ENCODE results near the gene EFNA5. TPM values are rescaled to one million over a fixed set of nuclear protein-coding genes. Genes with fewer than 3 reads are reported as not detected.
A peak's percentile ranks its signal among the peaks of the same experiment; 100 is the strongest.

The EFNA5 gene
- total RNA-seq, 1 experiment from 2014 or later, result 216 TPM

GRCh38 chr5:107578051-107578635 lies 92.6 kb downstream of the EFNA5 start:
- Mint-ChIP-seq H3K36me3 (ENCODE audit: insufficient read depth, unreplicated experiment) (peaks cover 31% of the 10 kb centered on the region), H3K27ac (ENCODE audit: unreplicated experiment) (peak overlapping the region; percentile 82), H3K4me1 (ENCODE audit: low read depth, unreplicated experiment) (peaks cover 86% of the 10 kb centered on the region), H3K9me3 (ENCODE audit: low read depth, unreplicated experiment) (no peaks in the 10 kb centered on the region), H3K4me3 (ENCODE audit: low read depth, unreplicated experiment) (peak overlapping the region; percentile 54), H3K27me3 (ENCODE audit: unreplicated experiment) (no peaks in the 10 kb centered on the region)
- intact Hi-C loops (cut with micrococcal nuclease; ENCODE audit: unreplicated experiment), result loop anchor here (10.0 kb wide), 2 partner anchors 293 to 473 kb away; no protein-coding TSS in a partner anchor
- no TSS peak for BruUV-seq (replicated peaks)
- DNase-seq, result no peak
- CTCF ChIA-PET, result no interaction called here
- no peak for TF ChIP-seq CTCF (IDR thresholded peaks at IDR 0.05; ENCODE audit: unreplicated experiment)

GRCh38 chr5:107577394-107577950 lies 93.3 kb downstream of the EFNA5 start:
- H3K27ac Mint-ChIP-seq (ENCODE audit: unreplicated experiment), result peak overlapping the region; percentile 82

GRCh38 chr5:107576736-107577393 lies 93.9 kb downstream of the EFNA5 start:
- H3K27ac Mint-ChIP-seq (ENCODE audit: unreplicated experiment), result peak overlapping the region; percentile 82
- no peak for TF ChIP-seq CTCF (IDR thresholded peaks at IDR 0.05; ENCODE audit: unreplicated experiment)
- H3K4me3 Mint-ChIP-seq (ENCODE audit: low read depth, unreplicated experiment), result peak overlapping the region; percentile 54
- CTCF ChIA-PET, result interaction anchor here (0.7 to 1.6 kb wide), 2 partner anchors 14 to 16 kb away, joined by 3 read pairs; no protein-coding TSS in a partner anchor
- intact Hi-C loops (cut with micrococcal nuclease; ENCODE audit: unreplicated experiment), result loop anchor here (10.0 kb wide), 2 partner anchors 292 to 472 kb away; no protein-coding TSS in a partner anchor
- H3K27me3 Mint-ChIP-seq (ENCODE audit: unreplicated experiment), result no peaks in the 10 kb centered on the region
- no peaks in the 10 kb centered on the region for H3K9me3 Mint-ChIP-seq (ENCODE audit: low read depth, unreplicated experiment)
- peak; percentile 46 for DNase-seq
- no TSS peak for BruUV-seq (replicated peaks)
- H3K4me1 Mint-ChIP-seq (ENCODE audit: low read depth, unreplicated experiment), result peaks cover 96% of the 10 kb centered on the region
- H3K36me3 Mint-ChIP-seq (ENCODE audit: insufficient read depth, unreplicated experiment), result peaks cover 43% of the 10 kb centered on the region

More at GRCh38 chr5:107577394-107577950, 93.3 kb downstream of the EFNA5 start:
- no TSS peak for BruUV-seq (replicated peaks)
- CTCF ChIA-PET, result no interaction called here
- Mint-ChIP-seq H3K27me3 (ENCODE audit: unreplicated experiment) (no peaks in the 10 kb centered on the region), H3K4me3 (ENCODE audit: low read depth, unreplicated experiment) (peak overlapping the region; percentile 54), H3K4me1 (ENCODE audit: low read depth, unreplicated experiment) (peaks cover 93% of the 10 kb centered on the region), H3K9me3 (ENCODE audit: low read depth, unreplicated experiment) (no peaks in the 10 kb centered on the region), H3K36me3 (ENCODE audit: insufficient read depth, unreplicated experiment) (peaks cover 37% of the 10 kb centered on the region)
- DNase-seq, result no peak
- intact Hi-C loops (cut with micrococcal nuclease; ENCODE audit: unreplicated experiment), result loop anchor here (10.0 kb wide), 2 partner anchors 293 to 473 kb away; no protein-coding TSS in a partner anchor
- no peak for TF ChIP-seq CTCF (IDR thresholded peaks at IDR 0.05; ENCODE audit: unreplicated experiment)

- H3K27ac Mint-ChIP-seq (ENCODE audit: unreplicated experiment), result peak overlapping the region; percentile 82
- H3K27me3 Mint-ChIP-seq (ENCODE audit: unreplicated experiment), result no peaks in the 10 kb centered on the region
- H3K36me3 Mint-ChIP-seq (ENCODE audit: insufficient read depth, unreplicated experiment), result peaks cover 49% of the 10 kb centered on the region
- BruUV-seq (replicated peaks), result no TSS peak
- H3K4me3 Mint-ChIP-seq (ENCODE audit: low read depth, unreplicated experiment), result peak overlapping the region; percentile 54
- peaks cover 95% of the 10 kb centered on the region for H3K4me1 Mint-ChIP-seq (ENCODE audit: low read depth, unreplicated experiment)
- TF ChIP-seq CTCF (IDR thresholded peaks at IDR 0.05; ENCODE audit: unreplicated experiment), result no peak
- CTCF ChIA-PET, result interaction anchor here (0.7 to 1.6 kb wide), 2 partner anchors 13 to 16 kb away, joined by 3 read pairs; no protein-coding TSS in a partner anchor
- no peak for DNase-seq
- intact Hi-C loops (cut with micrococcal nuclease; ENCODE audit: unreplicated experiment), result loop anchor here (10.0 kb wide), 2 partner anchors 291 to 471 kb away; no protein-coding TSS in a partner anchor
- no peaks in the 10 kb centered on the region for H3K9me3 Mint-ChIP-seq (ENCODE audit: low read depth, unreplicated experiment)
Measured at GRCh38 chr5:107576155-107576554, 94.6 kb downstream of the EFNA5 start.

Data from Calu3 (cell line).